H1 (cell line): ENCODE data around the gene FARSB. TPM values are rescaled to one million over a fixed set of nuclear protein-coding genes. Genes with fewer than 3 reads are reported as not detected.

ENCODE experiments used
- CTCF ChIA-PET: fragments of 300-600 bp; sonication (Branson Sonifier 250); formaldehyde crosslinking; loops from one replicate; lab custom pipeline; 2021; ENCODE audit not compliant: partially characterized antibody; lab: Charles Lee
- POLR2A ChIA-PET: fragments of 300-600 bp; sonication (Branson Sonifier 250); formaldehyde crosslinking; loops from one replicate; lab custom pipeline; 2021; ENCODE audit warnings: inconsistent platforms; ENCODE audit not compliant: partially characterized antibody; lab: Charles Lee
- DNase-seq, 2 experiments: peaks; one replicate each; pipeline versions ENCODE4 v3.0.0 to v3.0.0-alpha.2; 2010 to 2022; ENCODE audit warnings: low spot score in 2 of 2, low read depth in 1 of 2, mixed read lengths in 1 of 2
- FAIRE-seq: peaks from 2 replicates; lab custom pipeline; 2011; peaks lifted over from hg19 to GRCh38; lab: Jason Lieb, UNC
- H2AFZ ChIP-seq: 2 replicates; pipeline ENCODE4 v1.8.1; 2012; ENCODE audit warnings: low read length, inconsistent platforms
- H2AK5ac ChIP-seq: 2 replicates; pipeline ENCODE4 v1.6.1; 2013; ENCODE audit warnings: low read depth, low read length
- H2BK120ac ChIP-seq: replicated peaks from 2 replicates; pipeline ENCODE3; 2013; ENCODE audit warnings: low read depth, low read length, inconsistent platforms
- H2BK12ac ChIP-seq: 2 replicates; pipeline ENCODE4 v1.6.1; 2013; ENCODE audit warnings: low read depth, low read length
- H2BK15ac ChIP-seq: 2 replicates; pipeline ENCODE4 v1.6.1; 2013; ENCODE audit warnings: low read length
- H2BK20ac ChIP-seq: 2 replicates; pipeline ENCODE4 v1.6.1; 2013; ENCODE audit warnings: low read length
- H2BK5ac ChIP-seq: 2 replicates; pipeline ENCODE4 v1.6.1; 2013; ENCODE audit warnings: low read depth, low read length
- H3K14ac ChIP-seq: 2 replicates; pipeline ENCODE4 v1.6.1; 2013; ENCODE audit warnings: inconsistent platforms; ENCODE audit not compliant: insufficient read length
- H3K18ac ChIP-seq: 2 replicates; pipeline ENCODE4 v1.6.1; 2013; ENCODE audit warnings: low read length; ENCODE audit errors: extremely low read depth
- H3K23ac ChIP-seq: 2 replicates; pipeline ENCODE4 v1.6.1; 2013; ENCODE audit warnings: inconsistent platforms; ENCODE audit not compliant: insufficient read length
- H3K23me2 ChIP-seq: 2 replicates; pipeline ENCODE4 v1.6.1; 2013; ENCODE audit warnings: low read depth, low read length
- H3K27ac ChIP-seq: 2 replicates; pipeline ENCODE4 v1.6.1; 2011; ENCODE audit warnings: low read depth, low read length, inconsistent platforms
- H3K27me3 ChIP-seq, 4 experiments: replicated peaks in 1 of 4; 1 replicate in 1 of 4; 2 replicates in 3 of 4; pipeline versions ENCODE4 v1.6.1 to v1.8.1; 2011 to 2013; ENCODE audit warnings: low read length in 3 of 4, mild to moderate bottlenecking in 3 of 4, inconsistent platforms in 2 of 4, mixed read lengths in 2 of 4, moderate library complexity in 1 of 4; ENCODE audit not compliant: control insufficient read depth in 3 of 4, insufficient read depth in 3 of 4; ENCODE audit errors: extremely low read depth in 1 of 4
- H3K36me3 ChIP-seq, 4 experiments: 2 replicates each; pipeline versions ENCODE4 v1.6.1 to v1.8.1; 2011 to 2013; ENCODE audit warnings: mild to moderate bottlenecking in 4 of 4, low read length in 3 of 4, moderate library complexity in 2 of 4, control low read depth in 1 of 4, inconsistent platforms in 1 of 4; ENCODE audit not compliant: insufficient read depth in 4 of 4, control insufficient read depth in 2 of 4
- H3K4ac ChIP-seq: replicated peaks from 2 replicates; pipeline ENCODE3; 2013; ENCODE audit warnings: low read length, low read depth, mixed read lengths, inconsistent platforms; ENCODE audit not compliant: insufficient read length
- H3K4me1 ChIP-seq, 4 experiments: replicated peaks in 1 of 4; 1 replicate in 1 of 4; 2 replicates in 3 of 4; pipeline versions ENCODE4 v1.6.1 to v1.8.1; 2011 to 2013; ENCODE audit warnings: low read length in 3 of 4, inconsistent platforms in 2 of 4, mixed read lengths in 1 of 4; ENCODE audit not compliant: insufficient read depth in 4 of 4, control insufficient read depth in 3 of 4
- H3K4me2 ChIP-seq, 2 experiments: 2 replicates each; pipeline versions ENCODE4 v1.6.1 to v1.8.1; 2011 to 2013; ENCODE audit warnings: low read depth in 2 of 2, low read length in 2 of 2, control low read depth in 1 of 2, inconsistent platforms in 1 of 2, mild to moderate bottlenecking in 1 of 2; ENCODE audit not compliant: insufficient read depth in 1 of 2
- H3K4me3 ChIP-seq, 4 experiments: fragments of 200-600, 300-600 bp in 1 of 4; sonication (generic), shearing (Covaris generic), sonication (Bioruptor Twin) in 1 of 4; 2 replicates each; pipeline versions ENCODE4 v1.5.1 to v1.8.1; 2011 to 2016; ENCODE audit warnings: low read length in 4 of 4, low read depth in 3 of 4, control low read depth in 2 of 4, inconsistent platforms in 2 of 4, mild to moderate bottlenecking in 2 of 4, mixed read lengths in 1 of 4, moderate library complexity in 1 of 4; ENCODE audit not compliant: insufficient read depth in 2 of 4; ENCODE audit errors: extremely low read depth in 1 of 4
- H3K56ac ChIP-seq: replicated peaks from 2 replicates; pipeline ENCODE3; 2013; ENCODE audit warnings: low read depth, mild to moderate bottlenecking, mixed read lengths, low read length, inconsistent platforms; ENCODE audit not compliant: insufficient read length
- H3K79me1 ChIP-seq: 2 replicates; pipeline ENCODE4 v1.6.1; 2013; ENCODE audit warnings: low read depth, low read length, control low read depth
- H3K79me2 ChIP-seq, 2 experiments: 2 replicates each; pipeline versions ENCODE4 v1.6.1 to v1.8.1; 2012 to 2013; ENCODE audit warnings: low read length in 2 of 2, mild to moderate bottlenecking in 2 of 2, inconsistent platforms in 1 of 2; ENCODE audit not compliant: insufficient read depth in 2 of 2, control insufficient read depth in 1 of 2
- H3K9ac ChIP-seq, 4 experiments: replicated peaks in 1 of 4; 1 replicate in 1 of 4; 2 replicates in 3 of 4; pipeline versions ENCODE4 v1.6.1 to v1.8.1; 2011 to 2013; ENCODE audit warnings: low read depth in 3 of 4, low read length in 3 of 4, control low read depth in 2 of 4, mild to moderate bottlenecking in 2 of 4, moderate library complexity in 2 of 4, inconsistent platforms in 1 of 4; ENCODE audit errors: extremely low read depth in 1 of 4
- H3K9me3 ChIP-seq, 2 experiments: 2 replicates each; pipeline versions ENCODE4 v1.6.1 to v1.8.1; 2012 to 2013; ENCODE audit warnings: mild to moderate bottlenecking in 2 of 2, moderate library complexity in 2 of 2, control low read depth in 1 of 2, inconsistent platforms in 1 of 2, low read depth in 1 of 2, low read length in 1 of 2, mixed read lengths in 1 of 2; ENCODE audit not compliant: insufficient read depth in 2 of 2
- H4K20me1 ChIP-seq, 2 experiments: replicated peaks in 1 of 2; 2 replicates each; pipeline versions ENCODE3 to v1.8.1; 2011 to 2013; ENCODE audit warnings: inconsistent platforms in 2 of 2, low read length in 2 of 2, mild to moderate bottlenecking in 1 of 2; ENCODE audit not compliant: insufficient read depth in 2 of 2, control insufficient read depth in 1 of 2
- H4K5ac ChIP-seq: 2 replicates; pipeline ENCODE4 v1.6.1; 2013; ENCODE audit warnings: low read length, low read depth, mixed read lengths, inconsistent platforms; ENCODE audit not compliant: insufficient read length
- H4K8ac ChIP-seq: 2 replicates; pipeline ENCODE4 v1.8.0; 2013; ENCODE audit warnings: mild to moderate bottlenecking, moderate library complexity, low read length, inconsistent platforms; ENCODE audit not compliant: insufficient read depth; ENCODE audit errors: extremely low read depth
- H4K91ac ChIP-seq: replicated peaks from 2 replicates; pipeline ENCODE3; 2013; ENCODE audit warnings: low read length, mixed read lengths, inconsistent platforms; ENCODE audit not compliant: insufficient read length
- CREB1 ChIP-seq: IDR thresholded peaks from 2 replicates; pipeline ENCODE4 v1.6.1; 2012; ENCODE audit warnings: inconsistent platforms
- WGBS, 2 experiments: shearing (Covaris generic) in 1 of 2; methylation state at CpG; one replicate each; pipeline versions ENCODE4 v1.1.6 to v1.1.7; 2013 to 2015; ENCODE audit warnings: low lambda C conversion rate in 2 of 2, mixed read lengths in 2 of 2, inconsistent platforms in 1 of 2, low coverage in 1 of 2, missing lambda C conversion rate in 1 of 2; ENCODE audit not compliant: insufficient replicate concordance in 2 of 2, insufficient coverage in 1 of 2, insufficient read length in 1 of 2; ENCODE audit errors: extremely low coverage in 1 of 2, missing lambda C conversion rate in 1 of 2; 5-methylcytosine and 5-hydroxymethylcytosine counted together
- polyA plus RNA-seq, 7 experiments: library from polyadenylated mRNA; depleted of rRNA in 3 of 7; stranded (reverse) in 5 of 7; unstranded in 2 of 7; fragments of >200 nt in 5 of 7; fragments of 200-250 nt in 2 of 7; gene quantifications; 1 replicate in 5 of 7; 2 replicates in 1 of 7; 4 replicates in 1 of 7; pipeline versions ENCODE4 v1.2.1 to v1.2.3, GENCODE V29; 2011 to 2013; ENCODE audit warnings: missing spikeins in 2 of 7, mixed read lengths in 2 of 7
- total RNA-seq: library from RNA; stranded (reverse); fragmentation: NEBNext Ultra II Directional; extraction: Animal tissue kit (Norgen Biotek cat#: 25700); gene quantifications from 2 replicates; pipeline ENCODE4 v1.2.1, GENCODE V29; 2021

The FARSB gene
- total and polyA plus RNA-seq, 2 of the 8 experiments (the other 6 are each of a cell fraction or from before 2014, with no cell fraction given) = 21.0 to 37.9 TPM

DNA sequence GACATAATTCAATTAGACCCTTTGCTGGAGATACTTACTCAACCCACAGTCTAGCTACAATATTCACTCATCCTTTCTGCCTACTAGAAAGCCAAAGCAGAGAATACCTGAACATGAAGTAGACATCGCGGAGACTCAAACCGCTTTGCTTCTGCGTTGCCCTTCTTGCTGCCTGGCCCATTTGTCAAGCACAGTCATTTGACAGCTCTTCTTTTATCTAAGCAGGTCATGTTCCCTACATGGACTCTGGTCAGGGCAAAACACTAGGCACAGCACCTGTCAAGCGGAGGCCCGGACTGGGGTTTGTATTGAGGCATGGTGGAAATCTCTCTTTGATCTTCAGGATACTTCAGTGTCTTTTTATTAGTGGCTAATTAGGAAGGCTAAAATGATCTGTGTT lies 89.7 kb downstream of the FARSB start:
- ChIA-PET CTCF (interaction anchor here (0.9 to 1.3 kb wide), 4 partner anchors 167 to 540 kb away, joined by 3 read pairs; no protein-coding TSS in a partner anchor), POLR2A (no interaction called here)
- DNase-seq = no peak
- H3K14ac ChIP-seq = no peak overlapping the region
- H2BK5ac ChIP-seq = no peak overlapping the region
- H2BK12ac ChIP-seq = no peak overlapping the region
- no peak overlapping the region for H3K4me3 ChIP-seq
- no peaks in the 10 kb centered on the region for H3K4me1 ChIP-seq
- WGBS, 2 experiments = 89% methylated on average over 6 of the region's 6 CpGs; no CpG with 5 or more reads in 1 of the 2 experiments
- no peak overlapping the region for H3K4ac ChIP-seq
- H2BK20ac ChIP-seq = no peak overlapping the region
- H3K18ac ChIP-seq = no peak overlapping the region
- H3K9me3 ChIP-seq = no peaks in the 10 kb centered on the region
- no peaks in the 10 kb centered on the region for H3K23me2 ChIP-seq
- peaks cover 0 to 4% of the 10 kb centered on the region in 2 experiments for H4K20me1 ChIP-seq
- H2BK120ac ChIP-seq = no peak overlapping the region
- no peak overlapping the region for H3K9ac ChIP-seq
- H3K79me2 ChIP-seq = no peaks in the 10 kb centered on the region
- H2AK5ac ChIP-seq = no peak overlapping the region
- no peak overlapping the region for H4K8ac ChIP-seq
- H2AFZ ChIP-seq = no peak overlapping the region
- no peaks in the 10 kb centered on the region for H3K79me1 ChIP-seq
- FAIRE-seq = no peak
- H3K4me2 ChIP-seq = no peak overlapping the region
- no peaks in the 10 kb centered on the region for H3K27me3 ChIP-seq
- H3K56ac ChIP-seq = no peak overlapping the region
- H3K27ac ChIP-seq = no peak overlapping the region
- H4K91ac ChIP-seq = no peak overlapping the region
- H2BK15ac ChIP-seq = no peak overlapping the region
- H4K5ac ChIP-seq = no peak overlapping the region
- peaks cover 0 to 8% (median 3%) of the 10 kb centered on the region in 4 experiments; a peak in 4 of 8 replicates for H3K36me3 ChIP-seq
- H3K23ac ChIP-seq = no peak overlapping the region
- TF ChIP-seq CREB1 = no peak
